ENCODE results near the gene ROBO1.
"Not testable (repeated sequence)": the region's sequence is repeated elsewhere in the genome, so short reads cannot be mapped to it uniquely, and the experiment has no call there.

The ROBO1 gene

DNA sequence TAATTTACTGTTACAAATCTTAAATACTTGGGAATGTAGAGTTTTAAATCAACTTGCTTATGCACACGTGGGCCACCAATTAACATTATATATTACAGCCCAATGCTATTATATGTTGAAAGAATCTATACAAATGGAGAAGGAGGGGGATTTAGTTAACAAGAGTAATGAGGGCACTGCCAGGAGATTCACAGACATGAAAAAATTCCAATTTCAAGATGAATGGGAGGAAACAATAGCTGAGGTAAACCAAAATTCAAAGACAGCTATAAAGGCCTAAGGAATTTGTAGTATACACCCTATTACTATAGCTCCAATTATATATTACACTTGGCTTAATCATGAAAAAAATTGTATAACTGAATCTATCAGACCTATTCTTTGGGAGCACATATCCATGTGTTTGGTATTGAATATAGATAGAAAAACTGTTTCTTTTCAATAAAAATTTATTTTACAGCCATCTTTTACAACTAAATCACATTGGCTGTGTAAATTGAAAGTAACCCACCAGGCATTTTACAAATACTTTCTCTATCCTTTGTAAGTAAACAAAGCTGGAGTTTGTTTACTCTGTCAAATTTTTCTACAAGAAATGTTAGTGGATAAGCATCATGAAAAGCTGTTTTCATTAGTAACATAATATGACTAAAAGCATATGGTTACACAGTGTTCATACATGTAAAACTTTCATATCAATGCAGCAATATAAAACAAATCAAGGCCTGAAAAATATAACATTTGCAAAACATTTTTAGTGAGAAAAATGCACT lies 1045.8 kb downstream of the ROBO1 start:
- no peak for DNase-seq

- DNase-seq: no peak
Observed at GRCh38 chr3:78718707-78719106, 1049.1 kb downstream of the ROBO1 start.

GRCh38 chr3:78717041-78717440 lies 1050.8 kb downstream of the ROBO1 start:
- DNase-seq: no peak

- DNase-seq: no peak
Observed at GRCh38 chr3:78712941-78713340, 1054.9 kb downstream of the ROBO1 start.

- DNase-seq: no peak
Observed at GRCh38 chr3:78712270-78712669, 1055.5 kb downstream of the ROBO1 start.

DNA sequence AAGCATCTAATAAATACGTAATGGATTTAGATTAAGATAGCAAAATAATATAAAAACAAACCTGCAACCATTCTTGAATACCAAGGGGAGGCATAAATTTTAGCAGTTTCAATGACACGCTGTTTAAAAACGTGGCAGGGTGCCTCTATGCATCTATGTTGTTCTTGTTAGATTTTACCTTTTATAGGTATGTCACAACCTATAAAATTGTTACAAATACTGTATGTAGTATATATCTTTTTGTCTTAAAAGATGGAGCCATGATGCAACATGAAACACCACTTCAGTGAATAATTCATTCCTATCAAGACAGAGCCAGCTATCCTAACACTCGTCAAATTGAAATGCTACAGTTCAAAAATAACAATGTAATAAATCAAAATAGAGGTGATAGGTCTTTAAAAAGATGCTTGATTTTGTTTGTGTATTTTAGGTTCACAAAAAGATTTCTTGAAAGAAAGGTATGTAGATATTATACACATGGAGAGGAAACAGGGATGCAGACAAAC lies 1059.2 kb downstream of the ROBO1 start:
- no peak for DNase-seq

DNA sequence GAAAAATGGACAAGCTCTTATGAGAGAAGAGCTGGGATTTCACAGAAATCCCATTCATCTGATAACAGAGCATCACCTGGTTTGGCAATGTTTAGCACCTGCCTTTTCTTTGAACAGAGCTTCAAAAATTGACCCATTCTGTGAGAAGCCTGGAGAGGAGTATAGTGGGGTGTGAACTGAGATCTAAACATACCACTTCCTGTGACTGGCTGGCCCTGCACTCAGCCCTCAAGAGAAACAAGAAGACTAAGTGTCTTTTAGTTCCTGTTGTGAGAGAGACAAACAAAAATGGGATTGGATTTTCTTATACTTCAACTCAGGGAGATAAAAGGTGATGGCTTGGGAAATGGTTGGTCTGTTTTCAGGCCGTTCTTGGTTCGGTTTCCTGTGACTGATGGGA lies 1060.2 kb downstream of the ROBO1 start:
- DNase-seq: no peak

- no peak for DNase-seq
Observed at GRCh38 chr3:78706906-78707523, 1060.8 kb downstream of the ROBO1 start.

- no peak for DNase-seq
Observed at GRCh38 chr3:78703944-78704343, 1063.9 kb downstream of the ROBO1 start.

DNA sequence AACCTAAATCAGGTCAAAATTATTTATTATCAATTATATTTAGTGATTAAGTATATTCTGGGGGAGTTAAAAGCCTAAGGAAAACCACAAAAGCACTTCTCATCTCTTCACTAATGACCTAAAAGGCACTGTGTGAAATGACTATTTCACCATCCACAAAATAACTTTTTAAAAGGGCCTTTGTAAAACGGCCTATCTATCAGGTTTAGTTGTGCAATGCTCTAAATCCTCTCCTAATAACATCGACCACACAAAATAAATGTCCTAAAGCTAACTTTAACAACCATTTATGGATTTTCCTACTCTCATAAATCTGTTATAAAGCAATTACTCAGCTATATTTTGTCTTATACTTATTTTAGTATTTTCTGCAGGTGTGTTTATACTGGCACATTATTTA lies 1066.3 kb downstream of the ROBO1 start:
- DNase-seq: no peak

GRCh38 chr3:78698431-78698830 lies 1069.4 kb downstream of the ROBO1 start:
- DNase-seq: no peak

- DNase-seq: no peak
Observed at GRCh38 chr3:78697426-78697825, 1070.4 kb downstream of the ROBO1 start.

- DNase-seq: no peak
Observed at GRCh38 chr3:78690766-78691165, 1077.0 kb downstream of the ROBO1 start.

DNA sequence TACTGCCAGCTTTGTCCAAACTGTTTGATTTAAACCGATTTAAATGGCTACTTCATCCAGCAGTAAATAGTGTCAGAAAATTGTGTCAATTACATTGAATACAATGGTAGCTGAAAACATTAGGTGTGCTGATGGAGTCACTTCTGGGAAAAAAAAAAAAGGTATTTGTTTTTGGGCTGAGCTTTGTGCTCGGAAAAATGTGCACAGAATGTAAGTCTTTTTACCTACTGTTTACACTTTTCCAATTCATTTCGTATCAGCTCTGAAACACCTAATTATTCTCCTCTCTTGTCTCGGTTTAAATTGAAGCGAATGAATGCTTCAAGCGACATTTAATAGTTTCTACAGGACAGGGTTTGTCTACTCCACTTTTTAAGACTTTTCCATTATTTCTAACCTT lies 1078.4 kb downstream of the ROBO1 start:
- no peak for DNase-seq

DNA sequence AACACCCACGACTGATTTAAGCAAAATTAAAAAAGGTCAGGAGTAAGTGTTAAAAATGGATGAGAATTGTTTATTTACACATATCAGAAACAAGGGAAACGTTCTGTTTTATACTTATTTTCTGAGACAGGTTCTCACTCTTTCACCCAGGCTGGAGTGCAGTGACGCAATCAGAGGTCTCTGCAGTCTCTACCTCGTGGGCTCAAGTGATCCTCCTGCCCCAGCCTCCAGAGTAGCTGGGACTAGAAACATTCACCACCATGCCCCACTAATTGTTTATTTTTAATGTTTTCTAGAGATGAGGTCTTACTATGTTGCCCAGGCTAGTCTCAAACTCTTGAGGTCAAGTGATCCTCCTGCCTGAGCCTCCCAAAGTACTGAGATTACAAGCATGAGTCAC lies 1080.3 kb downstream of the ROBO1 start:
- DNase-seq: no peak

DNA sequence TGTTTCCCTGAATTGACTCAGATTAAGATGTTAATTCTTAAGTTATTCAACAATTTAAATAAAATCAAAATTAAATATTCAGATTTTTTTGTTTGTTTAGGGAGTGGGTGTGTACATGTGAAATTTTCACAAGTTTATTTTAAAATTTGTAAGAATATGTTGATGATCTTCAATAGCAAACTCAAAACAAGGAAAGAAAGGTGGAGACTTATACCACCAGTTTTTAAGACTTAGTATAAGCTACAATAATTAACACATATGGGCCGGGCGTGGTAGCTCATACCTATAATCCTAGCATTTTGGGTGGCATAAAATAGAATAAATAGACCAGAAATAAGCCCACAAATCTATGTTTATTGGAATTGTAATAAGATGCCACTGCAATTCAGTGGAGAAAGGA lies 1084.5 kb downstream of the ROBO1 start:
- DNase-seq: no peak

GRCh38 chr3:78675119-78675805 lies 1092.5 kb downstream of the ROBO1 start:
- DNase-seq: not testable (repeated sequence)

GRCh38 chr3:78670746-78671145 lies 1097.1 kb downstream of the ROBO1 start:
- DNase-seq: no peak

- DNase-seq: no peak
Observed at GRCh38 chr3:78670094-78670493, 1097.7 kb downstream of the ROBO1 start.

GRCh38 chr3:78668302-78668701 lies 1099.5 kb downstream of the ROBO1 start:
- no peak for DNase-seq

GRCh38 chr3:78666470-78666800 lies 1101.4 kb downstream of the ROBO1 start:
- DNase-seq: no peak

DNA sequence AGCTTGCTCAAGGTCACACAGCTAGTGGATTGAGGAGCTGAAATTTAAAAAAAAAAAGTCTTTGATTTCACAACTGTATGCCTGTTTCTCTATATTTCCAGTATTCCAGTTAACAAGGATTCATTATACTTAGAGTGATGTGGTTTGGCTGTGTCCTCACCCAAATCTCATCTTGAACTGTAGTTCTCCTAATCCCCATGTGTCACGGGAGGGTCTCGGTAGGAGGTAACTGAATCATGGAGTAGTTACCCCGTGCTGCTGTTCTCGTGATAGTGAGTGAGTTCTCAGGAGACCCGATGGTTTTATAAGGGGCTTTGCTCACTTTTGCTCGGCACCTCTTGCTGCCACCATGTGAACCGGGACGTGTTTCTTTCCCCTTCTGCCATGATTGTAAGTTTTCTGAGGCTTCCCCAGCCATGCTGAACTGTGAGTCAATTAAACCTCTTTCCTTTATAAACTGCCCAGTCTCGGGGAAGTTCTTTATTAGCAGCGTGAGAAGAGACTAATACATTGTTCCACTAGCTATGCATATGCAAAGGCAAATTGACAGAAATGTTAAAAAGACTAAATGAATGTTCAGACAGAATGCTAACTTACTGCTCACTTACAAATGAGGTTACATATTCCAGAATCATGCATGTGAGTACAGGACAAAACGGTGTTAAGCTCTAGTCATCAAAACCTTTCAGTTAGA lies 1101.9 kb downstream of the ROBO1 start:
- DNase-seq: no peak

GRCh38 chr3:78665101-78665500 lies 1102.7 kb downstream of the ROBO1 start:
- no peak for DNase-seq
